Activated CD4-positive, alpha-beta T cell treated with anti-CD3 and anti-CD28 coated beads, Interleukin-2, amount 50 U/mL, for 24 hours (primary cell): ENCODE data around the gene TEX51.

Source experiments
- DNase-seq, 2 donors: peaks; one replicate each; pipeline ENCODE4 v3.0.0-alpha.2; 2020; ENCODE audit warnings: low read depth in 1 of 2, low spot score in 1 of 2

The TEX51 gene

DNA sequence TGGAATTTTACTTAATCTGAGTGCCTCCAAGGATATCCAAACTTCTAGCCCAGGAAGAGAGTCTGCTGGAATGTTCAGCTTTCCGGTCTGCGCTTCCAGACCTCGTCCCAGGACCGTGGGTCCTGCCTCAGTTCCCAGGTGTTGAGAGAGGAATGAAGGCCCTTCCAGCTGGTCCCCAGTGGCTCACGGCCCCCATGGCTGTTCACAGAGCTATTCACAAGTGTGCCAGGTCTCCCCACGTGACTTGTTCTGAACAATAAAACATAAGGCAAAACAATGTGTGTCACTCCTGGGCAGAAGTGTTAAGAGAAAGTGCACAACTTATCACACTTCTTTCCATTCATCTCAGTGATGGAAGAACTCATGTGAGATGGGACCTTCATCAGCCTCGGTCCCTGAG is 20.1 kb upstream of the TEX51 start:
- DNase-seq: no peak

DNA sequence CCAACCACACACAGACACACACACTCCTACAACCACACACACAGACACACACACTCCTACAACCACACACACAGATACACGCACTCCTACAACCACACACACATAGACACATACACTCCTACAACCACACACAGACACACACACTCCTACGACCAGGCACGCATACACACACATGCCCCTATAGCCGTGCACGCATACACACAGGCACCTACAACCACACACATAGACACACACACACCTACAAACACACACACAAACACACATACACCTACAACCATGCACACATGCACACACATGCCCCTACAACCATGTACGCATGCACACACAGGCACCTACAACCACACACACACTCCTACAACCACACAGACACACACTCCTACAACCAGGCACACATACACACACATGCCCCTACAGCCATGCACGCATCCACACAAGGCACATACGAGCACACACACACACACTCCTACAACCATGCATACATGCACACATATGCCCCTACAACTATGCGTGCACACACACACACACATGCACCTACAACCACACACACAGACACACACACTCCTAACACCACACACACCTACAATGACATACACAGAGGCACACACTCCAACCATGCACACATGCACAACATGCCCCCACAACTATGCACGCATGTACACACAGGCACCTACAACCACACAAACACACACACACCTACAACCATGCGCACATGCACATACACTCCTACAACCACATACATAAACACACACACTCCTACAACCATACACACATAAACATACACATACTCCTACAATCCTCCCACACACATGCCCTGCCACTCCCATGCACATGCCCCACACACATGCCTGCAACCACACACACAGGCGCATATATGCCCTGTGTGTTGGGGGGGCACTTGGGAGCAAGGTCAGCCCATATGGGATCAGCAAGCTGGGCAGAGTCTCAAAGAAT is 19.1 kb upstream of the TEX51 start:
- no peak for DNase-seq

DNA sequence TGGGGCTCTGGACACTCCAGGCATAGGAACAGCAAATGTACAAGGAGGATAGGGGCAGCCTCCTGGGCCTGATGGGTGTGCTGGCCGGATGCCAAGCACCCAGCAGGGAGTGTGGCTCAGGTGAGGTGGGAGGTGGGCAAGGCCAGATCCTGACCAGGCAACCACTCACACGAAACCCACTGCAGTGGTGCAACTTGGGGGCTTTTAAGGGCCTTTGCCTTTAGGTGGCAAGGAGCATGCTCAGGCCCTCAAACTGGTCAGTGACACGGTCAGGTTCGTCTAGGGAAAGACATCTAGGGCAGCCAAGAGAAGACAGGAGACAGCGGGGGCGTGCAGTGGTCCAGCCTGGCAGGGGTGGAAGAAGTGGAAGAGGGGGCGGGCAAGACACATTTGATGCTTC is 18.4 kb upstream of the TEX51 start:
- no peak for DNase-seq

- DNase-seq: no peak
Measured at GRCh38 chr2:126880817-126881216, 17.9 kb upstream of the TEX51 start.

DNA sequence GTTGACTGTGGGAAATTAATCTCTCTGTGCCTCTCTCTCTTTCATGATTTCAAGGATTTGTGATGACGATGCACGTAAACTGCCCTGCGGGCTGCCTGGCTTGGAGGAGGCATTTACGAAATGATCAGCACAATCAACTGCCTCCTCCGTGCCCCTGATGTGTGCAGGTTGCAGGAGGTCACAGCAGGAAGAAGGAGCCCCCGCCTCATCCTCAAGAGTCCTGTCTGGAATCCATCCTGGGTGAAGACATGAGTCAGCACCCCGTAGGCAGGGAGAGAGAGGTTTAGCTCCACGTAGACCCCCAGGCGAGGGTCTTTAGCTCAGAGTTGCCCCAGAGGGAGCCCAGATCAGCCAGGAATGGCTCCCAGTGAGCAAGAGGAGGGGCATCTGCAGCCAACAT is 17.1 kb upstream of the TEX51 start:
- no peak for DNase-seq

DNA sequence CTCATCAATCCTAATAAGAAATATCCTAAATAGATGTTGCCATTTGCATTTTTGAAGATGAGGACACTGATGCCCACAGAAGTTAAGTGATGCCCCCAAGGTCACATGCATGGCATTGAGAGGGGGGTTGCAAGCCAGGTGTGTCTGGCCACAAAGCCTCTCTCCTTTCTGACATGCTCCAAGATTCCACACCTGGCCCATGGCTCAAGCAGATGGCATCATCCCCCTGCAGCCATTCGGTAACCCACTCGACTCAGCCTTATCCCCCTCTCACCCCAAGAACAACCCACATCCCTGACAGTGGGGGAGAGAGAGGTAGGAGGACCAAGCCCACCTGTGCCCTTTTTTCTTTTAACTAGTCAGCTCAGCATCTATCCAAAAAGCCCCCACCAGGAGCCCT is 16.5 kb upstream of the TEX51 start:
- DNase-seq: no peak

- no peak for DNase-seq
Measured at GRCh38 chr2:126882736-126883665, 15.7 kb upstream of the TEX51 start.

- DNase-seq: no peak
Measured at GRCh38 chr2:126883666-126884040, 15.0 kb upstream of the TEX51 start.

DNA sequence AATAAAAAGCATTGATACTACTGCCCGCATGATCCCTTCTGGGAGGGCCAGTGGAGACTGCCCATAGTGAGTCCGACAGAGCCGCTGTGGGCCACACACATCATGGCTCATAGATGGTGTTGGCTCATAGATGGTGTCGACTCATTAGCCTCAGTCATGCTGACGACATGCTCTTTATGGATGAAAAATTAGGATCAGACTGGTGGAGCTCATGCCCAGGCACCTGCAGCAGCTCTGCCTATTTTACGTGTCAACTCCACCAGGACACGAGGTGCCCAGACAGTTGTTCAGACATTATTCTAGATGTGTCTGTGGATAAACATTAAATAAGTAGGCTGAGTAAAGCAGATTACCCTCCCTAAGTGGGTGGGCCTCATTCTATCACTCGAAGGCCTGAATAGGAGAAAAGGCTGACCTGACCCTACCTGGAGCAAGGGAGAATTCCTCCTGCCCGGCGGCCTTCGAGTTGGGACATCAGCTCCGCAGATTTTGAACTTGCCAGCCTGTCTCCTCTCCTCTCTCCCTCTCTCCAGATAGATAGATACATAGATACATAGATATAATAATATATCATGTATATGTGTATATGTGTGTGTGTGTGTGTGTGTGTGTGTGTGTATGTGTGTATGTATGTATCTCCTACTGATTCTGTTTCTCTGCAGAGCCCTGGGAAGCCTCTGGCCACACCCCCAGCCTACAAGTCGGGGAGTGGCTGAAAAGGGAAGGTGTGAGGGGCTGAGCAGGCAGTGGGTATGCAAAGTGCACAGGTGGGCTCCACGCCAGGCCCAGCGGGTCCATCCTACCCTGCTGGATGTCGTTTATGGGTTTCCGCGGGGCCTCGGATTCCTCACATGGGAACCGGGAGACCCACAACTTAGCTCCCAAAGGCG is 13.6 kb upstream of the TEX51 start:
- DNase-seq: no peak

DNA sequence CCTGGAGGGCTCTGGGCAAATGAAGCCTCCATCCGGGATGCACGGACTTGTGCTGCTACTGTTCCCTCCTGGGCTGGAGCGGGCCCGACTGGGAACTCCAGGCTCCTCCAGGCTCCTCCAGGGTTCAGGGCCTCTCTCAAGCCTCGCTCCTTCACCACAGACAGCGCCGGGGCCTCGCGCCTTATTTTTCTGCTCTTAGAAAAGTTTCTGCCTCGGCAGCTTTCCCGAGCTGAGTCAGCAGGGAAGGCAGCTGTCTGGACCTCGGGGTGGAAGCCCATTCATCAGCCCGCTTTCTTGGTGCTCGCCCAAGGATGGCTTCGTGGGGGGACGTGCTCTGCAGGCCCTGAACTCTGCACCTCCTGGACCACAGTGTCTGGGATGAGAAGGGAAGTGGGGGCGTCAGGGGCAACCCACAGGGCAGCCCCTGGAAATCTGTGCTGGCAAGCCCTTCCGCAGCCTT is 12.9 kb upstream of the TEX51 start:
- no peak for DNase-seq

DNA sequence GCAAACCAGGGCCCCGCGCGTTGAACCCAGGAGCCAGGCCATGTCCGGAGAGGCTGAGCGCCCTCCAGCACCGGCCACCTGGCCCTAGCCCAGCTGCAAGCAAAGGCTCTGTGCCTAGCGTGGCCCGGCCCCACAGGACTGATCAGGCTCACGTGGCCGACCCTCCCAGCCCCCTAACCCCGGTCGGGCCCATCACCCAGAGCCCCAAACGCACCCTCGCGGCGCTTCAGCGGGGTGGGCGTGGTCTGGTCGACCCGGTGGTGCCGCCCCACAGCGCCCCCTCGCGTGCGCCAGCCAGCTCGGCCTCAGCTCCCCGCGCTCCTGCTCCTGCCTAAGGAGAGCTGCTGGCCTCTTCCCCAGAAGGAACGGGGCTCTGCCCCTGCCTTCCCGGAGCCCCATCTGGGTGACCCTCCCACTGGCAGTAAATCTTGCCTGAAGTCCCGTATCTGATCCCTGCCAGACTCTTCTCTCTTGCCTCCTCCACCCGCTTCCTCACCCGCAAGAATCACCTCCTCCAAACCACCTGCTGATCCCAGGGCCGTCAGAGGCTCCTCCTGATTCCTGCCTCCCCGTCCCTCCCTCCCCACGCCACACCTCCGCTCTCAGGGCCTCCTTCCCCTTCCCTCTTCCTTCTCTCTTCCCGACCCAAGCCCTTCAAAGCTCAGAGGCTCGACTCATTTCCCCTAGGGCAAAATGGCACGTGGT is 12.3 kb upstream of the TEX51 start:
- DNase-seq: peak; percentile 11 to 16

DNA sequence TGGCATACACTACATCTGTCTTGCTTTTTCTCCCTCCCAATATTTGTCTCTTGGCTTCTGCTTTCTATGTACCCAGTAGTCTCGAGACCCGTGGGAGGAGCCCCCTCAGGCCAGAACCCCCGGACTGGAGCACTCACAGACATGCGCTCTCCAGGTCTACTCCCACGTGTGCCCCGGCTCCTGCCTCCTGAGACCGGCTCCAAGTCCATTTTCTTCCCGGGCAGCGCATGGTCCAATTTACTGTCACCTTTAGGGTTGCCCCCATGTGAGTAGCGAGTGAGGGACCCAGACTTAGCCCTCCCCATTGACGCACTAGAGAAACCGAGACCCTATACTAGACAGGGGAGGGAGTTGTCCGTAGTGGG is 11.8 kb upstream of the TEX51 start:
- DNase-seq: no peak

DNA sequence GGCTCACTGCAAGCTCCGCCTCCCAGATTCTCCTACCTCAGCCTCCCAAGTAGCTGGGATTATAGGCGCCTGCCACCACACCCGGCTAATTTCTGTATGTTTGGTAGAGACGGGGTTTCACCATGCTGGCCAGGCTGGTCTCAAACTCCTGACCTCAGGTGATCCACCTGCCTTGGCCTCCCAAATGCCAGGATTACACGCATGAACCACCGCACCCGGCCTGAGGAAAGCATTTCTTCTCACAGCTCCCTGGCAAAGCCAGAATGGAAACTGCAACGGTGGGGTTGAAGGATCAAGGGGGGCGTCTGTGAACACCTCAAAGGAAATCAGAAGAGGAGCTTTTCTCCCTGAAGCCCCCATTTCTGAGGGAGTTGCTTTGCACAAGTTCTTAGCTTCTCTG is 11.2 kb upstream of the TEX51 start:
- no peak for DNase-seq

- no peak for DNase-seq
Measured at GRCh38 chr2:126888046-126888445, 10.6 kb upstream of the TEX51 start.

- no peak for DNase-seq
Measured at GRCh38 chr2:126889071-126889470, 9.6 kb upstream of the TEX51 start.

GRCh38 chr2:126889496-126890135 is 9.1 kb upstream of the TEX51 start:
- DNase-seq: no peak

DNA sequence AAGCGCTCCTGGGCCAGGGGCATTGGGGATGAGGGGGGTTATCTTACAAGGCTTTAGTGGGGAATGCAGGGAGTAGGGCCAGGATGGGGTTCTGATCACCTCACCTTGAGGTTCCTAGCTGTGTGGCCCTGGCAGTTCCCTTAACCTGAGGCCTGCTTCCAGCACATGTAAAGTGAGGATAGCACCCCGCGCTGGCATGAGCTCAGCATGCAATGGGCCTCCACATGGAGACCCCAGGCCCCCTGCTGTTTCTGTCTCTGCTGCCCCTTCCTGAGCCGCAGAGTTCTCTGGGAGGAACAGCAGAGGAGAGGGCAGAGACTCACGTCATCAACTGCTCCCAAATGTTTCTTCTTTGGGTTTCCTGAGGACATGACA is 8.6 kb upstream of the TEX51 start:
- DNase-seq: no peak

DNA sequence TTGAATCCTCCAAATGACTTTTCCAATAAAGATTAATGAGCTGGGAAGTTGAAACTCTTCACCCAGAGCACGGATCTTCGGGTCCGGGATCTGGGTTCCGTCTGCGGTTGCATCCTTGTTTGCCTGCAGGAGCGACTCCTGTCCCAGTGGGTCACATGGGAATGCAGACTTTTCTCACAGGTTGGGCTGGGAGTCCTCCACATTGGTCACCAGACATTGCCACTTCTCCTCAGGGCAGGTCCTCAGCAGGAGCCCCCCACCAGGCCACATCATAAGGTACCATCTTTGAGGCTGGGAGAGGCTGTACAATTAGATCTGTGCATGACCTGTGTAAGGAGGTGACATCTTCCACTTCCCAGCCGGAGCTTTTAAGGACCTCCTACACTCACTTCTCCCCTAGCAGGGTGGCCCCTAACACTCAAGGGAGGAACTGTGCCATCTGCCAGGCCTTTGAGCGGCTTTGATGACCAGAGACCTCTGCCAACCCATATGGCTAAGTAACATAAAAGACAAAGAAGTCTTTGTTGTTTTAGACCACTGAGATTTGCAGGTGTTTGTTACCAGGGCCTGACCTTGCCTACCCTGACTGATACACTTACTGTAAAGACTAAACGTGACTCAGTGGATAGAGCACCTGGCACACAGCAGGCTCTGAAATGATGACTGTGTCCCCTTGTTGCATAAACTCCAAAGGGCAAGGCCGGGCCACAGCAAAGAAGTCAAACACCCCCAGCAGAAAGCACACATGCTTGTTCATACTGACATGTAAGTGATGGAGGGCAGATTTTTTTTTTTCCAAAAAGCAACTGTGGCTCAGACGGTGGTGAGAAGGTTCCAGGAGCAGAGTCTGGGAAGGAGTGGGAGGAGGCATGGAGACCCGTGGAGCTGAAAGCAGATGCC is 7.9 kb upstream of the TEX51 start:
- DNase-seq: no peak
